ENCODE data around the gene SERINC5.
"Not testable (repeated sequence)": the region's sequence is repeated elsewhere in the genome, so short reads cannot be mapped to it uniquely, and the experiment has no call there.

SERINC5 gene

GRCh38 chr5:80225934-80226326 is 29.9 kb downstream of the SERINC5 start:
- no peak for DNase-seq

DNA sequence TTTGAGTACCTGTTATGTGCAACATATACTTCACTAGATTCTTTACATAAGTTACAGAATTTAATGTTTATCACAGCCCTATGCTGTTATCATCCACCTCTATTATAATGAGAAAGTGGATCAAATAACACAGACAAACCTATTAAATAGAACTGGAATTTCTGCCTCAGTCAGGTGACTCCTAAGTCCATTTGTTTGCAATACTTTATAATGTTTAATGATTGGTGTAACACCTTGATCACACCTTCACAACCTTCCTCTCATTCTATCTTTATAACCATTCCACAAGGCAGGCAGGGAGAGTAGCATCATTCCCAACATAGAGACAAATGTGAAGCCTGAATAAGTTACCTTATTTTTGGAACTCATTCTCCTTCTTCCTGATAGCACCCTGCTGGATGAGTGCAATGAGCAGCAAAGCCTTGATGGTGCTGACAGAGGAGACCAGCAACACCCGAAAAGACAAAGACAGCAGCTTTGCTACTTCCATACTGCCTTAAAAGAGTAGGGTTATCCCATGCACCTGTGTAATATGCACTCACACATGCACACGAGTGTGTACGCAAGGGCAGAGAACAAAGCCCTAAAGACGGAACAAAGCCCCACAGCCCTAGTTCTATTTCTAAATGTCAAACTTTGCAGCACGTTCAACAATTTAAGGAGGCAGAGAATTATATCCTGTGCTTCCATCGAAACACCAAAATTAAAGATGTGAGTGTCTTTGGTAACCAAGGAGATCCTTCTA is 30.5 kb downstream of the SERINC5 start:
- DNase-seq, result no peak

DNA sequence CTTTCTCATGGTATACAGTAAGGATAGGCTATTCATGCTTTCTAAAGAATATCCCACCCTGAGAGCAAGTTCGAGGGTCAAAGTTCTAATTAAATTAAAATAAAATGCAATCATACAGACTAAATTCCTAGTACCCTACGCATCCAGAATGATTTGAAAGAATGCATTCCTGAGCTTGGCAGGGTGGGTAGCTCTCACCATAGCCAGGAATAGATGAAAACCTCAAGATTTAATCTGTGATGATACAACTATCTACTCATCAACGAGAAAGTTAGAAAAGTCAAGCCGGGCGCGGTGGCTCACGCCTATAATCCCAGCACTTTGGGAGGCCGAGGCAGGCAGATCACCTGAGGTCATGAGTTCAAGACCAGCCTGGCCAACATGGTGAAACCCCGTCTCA is 32.3 kb downstream of the SERINC5 start:
- DNase-seq, result no peak

- DNase-seq, result no peak
Measured at GRCh38 chr5:80220245-80220897, 35.5 kb downstream of the SERINC5 start.

DNA sequence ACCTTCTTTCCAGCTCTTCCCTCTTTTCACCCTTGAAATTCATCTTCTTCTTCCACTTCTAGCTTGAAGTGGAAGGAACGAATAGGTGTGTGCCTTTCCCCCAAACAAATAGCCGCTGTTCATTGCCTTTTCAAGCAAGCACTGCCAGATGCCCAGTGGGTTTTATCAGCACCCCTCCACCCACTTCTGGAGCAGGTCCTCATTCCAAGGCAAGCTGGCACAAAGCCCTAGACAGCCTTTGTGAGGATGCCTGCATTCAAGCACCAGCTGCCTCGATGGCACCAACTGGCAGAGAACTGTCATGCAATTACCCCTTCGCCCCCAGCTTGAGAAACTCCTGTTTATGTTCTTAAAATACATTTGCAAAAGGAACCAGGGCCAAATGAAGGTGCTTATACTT is 36.5 kb downstream of the SERINC5 start:
- DNase-seq, result no peak

DNA sequence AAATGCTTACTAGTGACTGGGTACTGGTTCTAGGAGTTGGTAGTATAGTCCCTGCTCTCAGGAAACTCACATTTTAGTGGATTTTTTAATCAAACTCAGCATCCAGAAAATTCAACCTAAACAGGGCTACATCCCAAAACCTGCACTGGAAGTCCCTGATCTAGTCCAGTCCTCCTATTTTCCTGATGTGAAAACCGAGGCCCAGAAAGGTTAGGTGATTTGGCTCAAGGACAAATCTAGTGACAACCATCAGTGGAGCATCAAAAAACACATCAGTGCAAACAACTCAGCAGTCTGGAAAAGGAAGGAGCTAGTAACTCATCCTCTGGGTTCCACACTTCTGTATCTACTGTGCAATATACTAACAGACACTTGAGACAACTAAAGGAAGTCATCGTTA is 38.2 kb downstream of the SERINC5 start:
- no peak for DNase-seq

GRCh38 chr5:80216753-80217596 is 38.9 kb downstream of the SERINC5 start:
- DNase-seq, result peak; percentile 70

GRCh38 chr5:80216096-80216495 is 39.8 kb downstream of the SERINC5 start:
- DNase-seq, result no peak

DNA sequence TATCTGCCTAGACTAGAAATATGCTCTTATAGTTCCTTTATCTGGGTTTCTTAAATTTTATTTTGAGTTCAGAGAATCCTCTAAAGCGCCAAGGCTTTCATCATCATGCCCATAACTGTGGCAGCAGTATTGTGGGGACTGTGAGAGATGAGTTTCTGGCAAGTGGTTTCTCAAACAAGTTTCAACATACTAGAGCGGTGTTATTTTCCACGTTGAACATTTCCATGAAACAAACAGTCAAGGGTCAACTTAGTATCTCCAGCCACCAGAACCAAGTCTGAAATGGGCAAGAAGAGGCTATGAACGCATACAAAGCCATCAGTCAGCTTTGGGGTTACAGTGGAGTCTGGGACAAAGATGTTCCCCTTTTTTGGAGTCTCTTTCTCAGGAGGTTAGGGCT is 40.3 kb downstream of the SERINC5 start:
- DNase-seq, result no peak

GRCh38 chr5:80213466-80213865 is 42.4 kb downstream of the SERINC5 start:
- DNase-seq, result no peak

- DNase-seq, result no peak
Measured at GRCh38 chr5:80212171-80212667, 43.6 kb downstream of the SERINC5 start.

DNA sequence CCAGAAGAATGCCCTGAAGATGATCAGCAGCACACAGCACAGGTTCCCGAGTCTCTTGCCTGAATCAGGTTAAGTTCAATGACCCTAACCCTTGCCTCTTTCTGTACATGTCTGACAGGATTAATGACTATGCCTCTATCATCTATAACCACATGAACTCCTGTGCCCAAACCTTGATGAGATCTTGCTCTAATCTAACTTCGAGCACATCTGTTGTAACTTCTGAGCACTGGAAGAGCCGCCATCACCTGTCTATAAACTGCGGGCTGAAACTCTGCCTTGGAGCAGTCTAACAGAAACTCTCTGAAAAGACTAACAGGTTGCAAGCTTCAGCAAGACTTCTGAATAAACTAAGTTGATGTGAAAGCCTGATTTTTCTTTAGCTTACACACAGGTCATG is 44.5 kb downstream of the SERINC5 start:
- DNase-seq, result no peak

DNA sequence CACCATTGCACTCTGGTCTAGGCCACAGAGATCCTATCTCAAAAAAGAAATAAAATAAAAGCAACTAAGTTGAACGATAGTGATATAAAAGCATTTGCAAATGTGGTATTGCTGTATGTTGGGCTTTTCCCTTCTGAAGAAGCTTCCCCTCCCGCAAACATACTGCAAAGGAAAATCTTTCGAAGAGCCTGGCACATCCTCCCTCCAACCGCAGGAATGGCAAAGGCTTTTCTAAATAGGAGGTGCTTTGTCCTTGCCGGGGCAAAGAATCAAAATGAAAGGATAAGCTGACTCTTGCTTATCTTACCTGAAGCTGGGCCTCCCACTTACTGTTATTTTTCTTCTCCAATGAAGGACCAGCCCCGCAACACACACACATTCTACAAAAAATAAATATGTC is 45.8 kb downstream of the SERINC5 start:
- DNase-seq, result no peak

GRCh38 chr5:80208381-80208780 is 47.5 kb downstream of the SERINC5 start:
- no peak for DNase-seq

- no peak for DNase-seq
Measured at GRCh38 chr5:80207832-80208231, 48.0 kb downstream of the SERINC5 start.

- no peak for DNase-seq
Measured at GRCh38 chr5:80206282-80206681, 49.6 kb downstream of the SERINC5 start.

DNA sequence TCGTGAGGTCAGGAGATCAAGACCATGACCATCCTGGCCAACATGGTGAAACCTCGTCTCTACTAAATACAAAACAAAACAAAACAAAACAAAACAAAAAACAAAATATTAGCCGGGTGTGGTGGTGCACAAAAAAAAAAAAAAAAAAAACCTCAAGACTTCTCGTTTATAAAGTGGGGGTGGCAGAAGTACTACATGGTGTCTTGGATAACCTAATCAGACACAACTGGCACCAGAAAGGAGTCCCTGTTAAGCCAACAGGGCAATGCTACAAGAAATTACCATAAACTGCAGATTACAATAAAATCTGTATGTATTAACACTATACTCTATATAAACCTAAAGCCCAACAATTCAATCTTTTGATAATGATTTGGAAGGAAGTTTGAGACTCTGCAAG is 50.0 kb downstream of the SERINC5 start:
- no peak for DNase-seq

DNA sequence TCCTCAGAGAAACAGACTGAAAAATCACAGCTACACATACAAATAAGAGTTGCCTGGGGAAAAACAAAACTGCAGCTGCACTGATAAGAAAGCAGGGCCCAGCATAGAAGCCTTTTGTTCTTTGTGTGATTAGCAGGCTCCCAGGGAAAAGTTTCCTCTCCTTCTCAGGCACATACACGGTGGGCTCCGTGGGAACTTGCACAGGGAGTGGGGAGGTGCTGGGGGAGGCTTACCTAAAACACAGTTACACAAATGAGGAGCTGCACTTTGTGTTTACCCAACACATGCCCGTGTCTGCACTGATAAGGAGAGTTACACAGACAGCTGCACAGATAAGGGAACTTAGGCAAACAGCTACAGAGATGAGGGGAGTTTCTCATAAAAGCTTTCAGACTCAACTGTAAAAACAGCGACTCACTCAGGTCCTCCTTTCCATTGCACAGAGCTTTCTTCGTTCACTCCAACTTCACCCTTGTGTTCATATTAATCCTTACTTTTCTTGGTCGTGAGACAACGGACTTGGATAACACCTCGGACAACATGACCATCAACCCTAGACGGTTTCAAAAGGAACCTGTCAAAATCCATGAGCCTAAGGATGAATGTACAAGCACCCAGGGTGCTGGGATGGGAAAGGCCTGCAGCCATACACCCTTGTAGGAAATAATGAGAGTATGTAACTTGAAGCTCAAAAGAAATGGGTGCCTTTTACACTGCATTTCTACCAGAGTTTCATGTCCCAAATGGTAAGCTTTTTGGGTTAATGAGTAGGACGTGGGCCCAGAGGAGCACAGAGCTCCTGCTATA is 50.8 kb downstream of the SERINC5 start:
- no peak for DNase-seq

DNA sequence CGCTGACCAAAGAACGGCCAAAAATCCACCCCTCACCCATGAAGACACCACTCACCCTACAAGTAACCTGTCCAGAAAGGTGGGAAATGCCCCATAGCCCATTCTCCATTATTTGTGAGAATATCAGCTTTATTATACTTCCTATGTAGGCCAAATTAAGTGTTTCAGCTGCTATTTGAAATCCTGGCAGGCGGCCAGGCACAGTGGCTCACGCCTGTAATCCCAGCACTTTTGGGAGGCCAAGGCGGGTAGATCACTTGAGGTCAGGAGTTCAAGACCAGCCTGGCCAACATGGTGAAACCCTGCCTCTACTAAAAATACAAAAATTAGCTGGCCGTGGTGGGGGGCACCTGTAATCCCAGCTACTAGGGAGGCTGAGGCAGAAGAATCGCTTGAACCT is 54.1 kb downstream of the SERINC5 start:
- DNase-seq, result not testable (repeated sequence)

- DNase-seq, result no peak
Measured at GRCh38 chr5:80198920-80199319, 56.9 kb downstream of the SERINC5 start.

GRCh38 chr5:80198399-80198798 is 57.4 kb downstream of the SERINC5 start:
- no peak for DNase-seq

DNA sequence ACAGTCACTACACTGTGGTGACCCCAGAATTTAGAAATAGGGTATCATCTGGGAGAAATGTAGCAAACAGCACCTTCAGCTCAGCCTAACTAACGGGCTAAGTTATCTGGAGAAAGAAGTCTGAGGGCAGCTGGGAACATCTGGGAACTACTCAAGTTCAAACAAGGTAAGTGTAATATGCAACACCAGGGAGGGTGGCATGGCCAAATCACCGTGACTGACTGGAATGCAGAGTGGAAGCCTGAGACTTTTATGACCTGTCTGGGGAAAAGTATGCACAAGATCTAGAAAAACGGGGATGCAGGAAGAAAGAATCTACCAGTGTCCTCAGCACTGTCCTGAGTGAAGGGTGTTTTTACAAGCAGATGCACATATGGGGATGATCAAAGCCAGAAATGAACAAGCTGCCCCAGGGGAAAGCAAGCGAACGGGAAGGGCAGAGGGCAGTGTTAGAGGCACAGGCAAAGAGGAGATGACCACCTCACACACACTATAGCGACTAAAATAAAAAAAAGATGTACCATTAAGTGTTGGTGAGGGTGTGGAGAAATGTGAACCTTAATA is 59.9 kb downstream of the SERINC5 start:
- no peak for DNase-seq
